ENCODE data around the gene JUP. TPM values are rescaled to one million over a fixed set of nuclear protein-coding genes. Genes with fewer than 3 reads are reported as not detected.

JUP gene
- total RNA-seq, 1 donor from 2014 or later, result 1.3 TPM

- Mint-ChIP-seq H3K9me3 (no peaks in the 10 kb centered on the region), H3K4me3 (ENCODE audit: low read depth) (no peak overlapping the region), H3K4me1 (ENCODE audit: low read depth) (peaks cover 6% of the 10 kb centered on the region), H3K27ac (no peak overlapping the region), H3K36me3 (ENCODE audit: low read depth) (no peaks in the 10 kb centered on the region), H3K27me3 (ENCODE audit: low read depth) (peaks cover 56% of the 10 kb centered on the region)
- intact Hi-C loops (cut with micrococcal nuclease), result loop anchor here (10.0 kb wide), 1 partner anchor 131 kb away; the partner anchor contains the start of gene KLHL11
- no peak for DNase-seq (ENCODE audit: low spot score)
Measured at GRCh38 chr17:41733348-41734138, 53.0 kb downstream of the JUP start.

DNA sequence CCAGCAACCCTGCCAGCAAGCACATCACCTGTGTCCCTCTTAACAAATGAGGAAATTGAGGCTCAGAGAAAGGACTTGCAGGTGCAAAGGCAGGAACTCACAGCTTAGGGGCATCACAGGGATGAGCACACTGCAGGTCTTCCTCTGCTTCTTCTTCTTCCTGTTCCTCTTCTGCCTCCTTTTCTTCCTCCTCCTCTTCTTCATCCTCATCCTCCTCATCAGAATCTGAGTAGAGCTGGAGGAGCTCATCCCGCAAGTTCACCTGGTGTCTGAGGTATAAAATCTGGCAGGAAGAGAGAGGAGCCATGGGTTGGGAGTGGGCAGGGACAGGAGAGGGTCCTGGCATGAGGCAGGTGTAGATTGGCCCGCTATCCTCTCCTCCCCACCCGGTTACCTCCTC is 54.7 kb downstream of the JUP start:
- Mint-ChIP-seq H3K4me3 (ENCODE audit: low read depth) (no peak overlapping the region), H3K27me3 (ENCODE audit: low read depth) (peaks cover 48% of the 10 kb centered on the region), H3K27ac (no peak overlapping the region), H3K4me1 (ENCODE audit: low read depth) (peaks cover 6% of the 10 kb centered on the region), H3K36me3 (ENCODE audit: low read depth) (no peaks in the 10 kb centered on the region), H3K9me3 (no peaks in the 10 kb centered on the region)
- intact Hi-C loops (cut with micrococcal nuclease), result loop anchor here (10.0 kb wide), 1 partner anchor 133 kb away; the partner anchor contains the start of gene KLHL11
- no peak for DNase-seq (ENCODE audit: low spot score)

- Mint-ChIP-seq H3K9me3 (no peaks in the 10 kb centered on the region), H3K27ac (no peak overlapping the region), H3K36me3 (ENCODE audit: low read depth) (no peaks in the 10 kb centered on the region), H3K4me1 (ENCODE audit: low read depth) (peaks cover 6% of the 10 kb centered on the region), H3K4me3 (ENCODE audit: low read depth) (no peak overlapping the region), H3K27me3 (ENCODE audit: low read depth) (peaks cover 40% of the 10 kb centered on the region)
- no peak for DNase-seq (ENCODE audit: low spot score)
- intact Hi-C loops (cut with micrococcal nuclease), result loop anchor here (10.0 kb wide), 1 partner anchor 134 kb away; the partner anchor contains the start of gene KLHL11
Measured at GRCh38 chr17:41730479-41730878, 56.0 kb downstream of the JUP start.

DNA sequence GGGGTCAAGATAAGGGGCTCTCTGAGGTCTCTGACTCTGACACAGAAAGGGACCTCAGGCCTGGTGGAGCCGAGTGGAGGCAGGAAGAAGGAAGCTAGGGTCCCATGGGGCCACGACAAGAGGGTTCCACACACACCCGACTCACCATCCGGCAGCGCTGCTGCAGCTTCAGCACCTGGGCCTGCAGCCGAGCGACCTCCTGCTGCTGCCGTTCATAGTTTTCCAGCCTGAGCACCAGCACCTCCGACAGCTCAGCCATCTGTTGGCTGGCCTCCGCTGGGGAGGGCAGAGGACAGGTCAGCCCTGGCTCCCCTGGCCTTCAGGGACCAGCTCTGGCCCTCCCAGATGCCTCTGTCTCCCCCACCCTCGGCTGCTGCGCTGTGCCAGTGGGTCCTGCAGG is 58.5 kb downstream of the JUP start:
- intact Hi-C loops (cut with micrococcal nuclease), result no loop called here
- Mint-ChIP-seq H3K36me3 (ENCODE audit: low read depth) (no peaks in the 10 kb centered on the region), H3K27ac (no peak overlapping the region), H3K4me1 (ENCODE audit: low read depth) (no peaks in the 10 kb centered on the region), H3K27me3 (ENCODE audit: low read depth) (peaks cover 28% of the 10 kb centered on the region), H3K4me3 (ENCODE audit: low read depth) (no peak overlapping the region), H3K9me3 (no peaks in the 10 kb centered on the region)
- DNase-seq (ENCODE audit: low spot score), result no peak

DNA sequence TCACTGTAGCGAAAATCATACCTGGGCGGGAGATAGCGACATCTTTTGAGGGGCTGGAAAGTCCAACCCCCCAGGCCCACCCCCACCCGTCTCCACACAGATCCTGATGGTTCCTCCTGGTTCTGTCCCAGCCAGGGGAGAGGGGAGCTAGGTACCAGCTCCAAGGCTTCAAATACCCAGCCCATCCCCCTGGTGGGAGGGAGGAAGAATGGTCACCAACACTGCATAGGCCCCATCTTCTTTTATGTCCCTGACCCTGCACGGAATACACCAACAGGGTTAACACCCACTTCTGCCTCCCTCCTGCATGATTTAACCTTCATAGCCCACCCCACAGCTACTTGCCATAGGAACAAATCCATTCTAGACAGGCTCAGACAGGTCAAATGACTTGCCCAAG is 61.4 kb downstream of the JUP start:
- Mint-ChIP-seq H3K36me3 (ENCODE audit: low read depth) (no peaks in the 10 kb centered on the region), H3K4me1 (ENCODE audit: low read depth) (no peaks in the 10 kb centered on the region), H3K27ac (no peak overlapping the region), H3K27me3 (ENCODE audit: low read depth) (peaks cover 6% of the 10 kb centered on the region), H3K4me3 (ENCODE audit: low read depth) (no peak overlapping the region), H3K9me3 (no peaks in the 10 kb centered on the region)
- no peak for DNase-seq (ENCODE audit: low spot score)
- intact Hi-C loops (cut with micrococcal nuclease), result no loop called here

GRCh38 chr17:41724476-41725050 is 61.9 kb downstream of the JUP start:
- no peaks in the 10 kb centered on the region for H3K4me1 Mint-ChIP-seq (ENCODE audit: low read depth)
- intact Hi-C loops (cut with micrococcal nuclease), result no loop called here
- no peak overlapping the region for H3K27ac Mint-ChIP-seq
- no peak for DNase-seq (ENCODE audit: low spot score)
- peaks cover 2% of the 10 kb centered on the region for H3K27me3 Mint-ChIP-seq (ENCODE audit: low read depth)
- H3K4me3 Mint-ChIP-seq (ENCODE audit: low read depth), result no peak overlapping the region
- no peaks in the 10 kb centered on the region for H3K36me3 Mint-ChIP-seq (ENCODE audit: low read depth)
- no peaks in the 10 kb centered on the region for H3K9me3 Mint-ChIP-seq

DNA sequence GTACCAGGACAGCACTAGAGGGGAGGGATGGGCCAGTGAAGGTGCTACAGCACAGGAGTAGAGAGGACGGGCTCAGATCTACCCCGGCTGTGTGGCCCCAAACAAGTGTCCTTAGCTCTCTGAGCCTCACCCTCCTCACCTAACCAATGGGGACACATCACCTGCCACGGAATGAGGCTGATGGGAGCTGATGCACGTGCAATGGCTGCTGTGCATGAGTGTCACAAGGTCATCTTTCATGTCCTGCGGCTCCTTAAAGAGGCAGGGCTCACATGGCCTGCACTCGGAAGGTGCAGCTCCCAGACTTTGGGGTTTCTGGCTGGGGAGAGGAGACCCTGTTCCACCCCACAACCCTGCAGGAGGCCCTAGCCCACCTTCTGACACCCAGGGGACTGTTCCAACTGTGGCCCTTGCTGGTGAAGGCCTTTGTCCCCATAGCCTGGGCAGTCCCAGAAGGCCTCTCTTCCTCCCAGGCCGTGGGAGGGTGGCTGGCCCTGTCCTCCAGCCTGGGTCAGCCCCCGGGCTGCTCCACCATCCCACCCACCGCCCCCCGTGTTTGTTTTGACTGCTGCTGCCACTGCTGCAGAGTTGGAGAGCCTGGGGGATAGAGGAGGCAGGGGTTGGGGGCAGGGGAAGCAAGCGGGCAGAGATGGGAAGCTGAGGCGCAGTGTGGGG is 62.6 kb downstream of the JUP start:
- Mint-ChIP-seq H3K27ac (no peak overlapping the region), H3K27me3 (ENCODE audit: low read depth) (peaks cover 2% of the 10 kb centered on the region), H3K9me3 (no peaks in the 10 kb centered on the region), H3K4me1 (ENCODE audit: low read depth) (no peaks in the 10 kb centered on the region), H3K4me3 (ENCODE audit: low read depth) (no peak overlapping the region), H3K36me3 (ENCODE audit: low read depth) (no peaks in the 10 kb centered on the region)
- DNase-seq (ENCODE audit: low spot score), result no peak
- intact Hi-C loops (cut with micrococcal nuclease), result no loop called here

DNA sequence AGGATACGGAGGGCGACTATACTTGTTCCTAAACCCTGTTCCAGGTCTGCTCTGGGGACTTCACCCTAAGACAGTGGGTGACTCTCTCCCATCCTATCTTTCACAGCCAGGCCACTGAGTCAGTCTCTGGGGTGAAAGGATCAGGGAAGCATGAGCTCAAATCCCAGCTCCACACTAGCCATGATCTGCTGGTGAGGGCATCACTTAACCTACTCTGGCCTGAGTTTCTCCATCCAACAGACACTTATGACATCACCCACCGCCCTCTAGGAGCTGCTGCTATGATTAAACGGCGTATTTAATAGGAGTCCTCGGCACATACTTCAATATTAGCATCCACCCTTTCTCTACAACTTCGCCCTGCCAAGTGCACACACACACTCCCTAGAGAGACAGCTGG is 64.3 kb downstream of the JUP start:
- H3K4me3 Mint-ChIP-seq (ENCODE audit: low read depth), result no peak overlapping the region
- H3K27ac Mint-ChIP-seq, result no peak overlapping the region
- intact Hi-C loops (cut with micrococcal nuclease), result no loop called here
- peaks cover 5% of the 10 kb centered on the region for H3K4me1 Mint-ChIP-seq (ENCODE audit: low read depth)
- no peaks in the 10 kb centered on the region for H3K36me3 Mint-ChIP-seq (ENCODE audit: low read depth)
- DNase-seq (ENCODE audit: low spot score), result no peak
- peaks cover 4% of the 10 kb centered on the region for H3K27me3 Mint-ChIP-seq (ENCODE audit: low read depth)
- no peaks in the 10 kb centered on the region for H3K9me3 Mint-ChIP-seq

GRCh38 chr17:41718287-41718645 is 68.2 kb downstream of the JUP start:
- intact Hi-C loops (cut with micrococcal nuclease), result no loop called here
- Mint-ChIP-seq H3K27me3 (ENCODE audit: low read depth) (peaks cover 9% of the 10 kb centered on the region), H3K4me3 (ENCODE audit: low read depth) (no peak overlapping the region), H3K9me3 (no peaks in the 10 kb centered on the region), H3K36me3 (ENCODE audit: low read depth) (no peaks in the 10 kb centered on the region), H3K4me1 (ENCODE audit: low read depth) (peaks cover 5% of the 10 kb centered on the region), H3K27ac (no peak overlapping the region)
- DNase-seq (ENCODE audit: low spot score), result no peak

GRCh38 chr17:41717408-41718286 is 68.9 kb downstream of the JUP start:
- intact Hi-C loops (cut with micrococcal nuclease), result no loop called here
- H3K27ac Mint-ChIP-seq, result no peak overlapping the region
- H3K36me3 Mint-ChIP-seq (ENCODE audit: low read depth), result no peaks in the 10 kb centered on the region
- no peak for DNase-seq (ENCODE audit: low spot score)
- H3K4me3 Mint-ChIP-seq (ENCODE audit: low read depth), result no peak overlapping the region
- peaks cover 9% of the 10 kb centered on the region for H3K27me3 Mint-ChIP-seq (ENCODE audit: low read depth)
- peaks cover 5% of the 10 kb centered on the region for H3K4me1 Mint-ChIP-seq (ENCODE audit: low read depth)
- no peaks in the 10 kb centered on the region for H3K9me3 Mint-ChIP-seq

GRCh38 chr17:41711669-41712400 is 74.7 kb downstream of the JUP start, which contains the start of gene GAST:
Gene GAST (plus strand): TSS chr17:41712331. CDS start chr17:41715437, 3,106 bp downstream.
- Mint-ChIP-seq H3K27me3 (ENCODE audit: low read depth) (peaks cover 11% of the 10 kb centered on the region), H3K4me1 (ENCODE audit: low read depth) (peaks cover 8% of the 10 kb centered on the region), H3K4me3 (ENCODE audit: low read depth) (no peak within 1 kb of the TSS)

More at GRCh38 chr17:41711669-41712400, 74.7 kb downstream of the JUP start, which contains the start of gene GAST:
- Mint-ChIP-seq H3K36me3 (ENCODE audit: low read depth) (no peaks in the 10 kb centered on the region), H3K9me3 (no peaks in the 10 kb centered on the region), H3K27ac (no peak within 1 kb of the TSS)
- no peak for DNase-seq (ENCODE audit: low spot score)
- intact Hi-C loops (cut with micrococcal nuclease), result no loop called here
